COLO668 (cell line): ENCODE measurements around the gene OR4Q2.
"Not testable (repeated sequence)": the region's sequence is repeated elsewhere in the genome, so short reads cannot be mapped to it uniquely, and the experiment has no call there.

Experiments used
- DNase-seq: peaks from one replicate; lab custom pipeline; 2025; ENCODE audit not compliant: unreplicated experiment; lab: John Stamatoyannopoulos, UW

Gene OR4Q2

GRCh38 chr14:20001863-20002262, at the start of gene OR4Q2:
TSS of gene OR4Q2 (plus strand) at chr14:20002163.
- no peak for DNase-seq

GRCh38 chr14:19969735-19970134, 32.2 kb upstream of the OR4Q2 start:
- DNase-seq = not testable (repeated sequence)

- DNase-seq = no peak
Measured at GRCh38 chr14:19974844-19975243, 27.1 kb upstream of the OR4Q2 start.

GRCh38 chr14:19975291-19975690, 26.7 kb upstream of the OR4Q2 start, which contains the start of gene OR4K15:
TSS of gene OR4K15 (plus strand) at chr14:19975591. CDS start at chr14:19975591, 0 bp downstream.
- no peak for DNase-seq

GRCh38 chr14:19993438-19993837, 8.5 kb upstream of the OR4Q2 start:
- DNase-seq = no peak

GRCh38 chr14:20002319-20002718, 356 bp downstream of the OR4Q2 start:
- no peak for DNase-seq

- no peak for DNase-seq
Measured at GRCh38 chr14:20008156-20008555, 6.2 kb downstream of the OR4Q2 start.

GRCh38 chr14:20019257-20019865, 17.4 kb downstream of the OR4Q2 start, which contains the start of gene OR4K14:
TSS of gene OR4K14 (minus strand) at chr14:20019307. CDS start at chr14:20015193, 4,114 bp downstream.
- DNase-seq = no peak

- no peak for DNase-seq
Measured at GRCh38 chr14:20031058-20031457, 29.1 kb downstream of the OR4Q2 start.

- DNase-seq = no peak
Measured at GRCh38 chr14:20035449-20035848, 33.5 kb downstream of the OR4Q2 start.

- no peak for DNase-seq
Measured at GRCh38 chr14:20035938-20036337, 34.0 kb downstream of the OR4Q2 start, which contains the start of gene OR4K13. TSS of gene OR4K13 (minus strand) at chr14:20036038. CDS start at chr14:20034758, 1,280 bp downstream.

GRCh38 chr14:20044243-20044642, 42.3 kb downstream of the OR4Q2 start:
- DNase-seq = no peak

GRCh38 chr14:20048202-20048601, 46.2 kb downstream of the OR4Q2 start:
- no peak for DNase-seq
